Activated B cell treated with CpG ODN at 0.5 μM for 24 hours (primary cell): ENCODE measurements around the gene RASGRF2. TPM values are rescaled to one million over a fixed set of nuclear protein-coding genes. Genes with fewer than 3 reads are reported as not detected.
"Not testable (repeated sequence)": the region's sequence is repeated elsewhere in the genome, so short reads cannot be mapped to it uniquely, and the experiment has no call there.

Experiments
- ATAC-seq: fragments of 200-7000 bp; cut with Tn5 transposase; one replicate; pipeline ENCODE4 v1.10.0; 2021; ENCODE audit warnings: low read depth, mild to moderate bottlenecking, moderate library complexity
- CTCF ChIA-PET: fragments of 350-600 bp; sonication (Branson Sonifier 250); formaldehyde crosslinking; loops from one replicate; lab custom pipeline; 2021; ENCODE audit warnings: antibody characterized with exemption; lab: Charles Lee
- POLR2A ChIA-PET: fragments of 350-600 bp; sonication (Branson Sonifier 250); formaldehyde crosslinking; loops from one replicate; lab custom pipeline; 2021; ENCODE audit warnings: antibody characterized with exemption; lab: Charles Lee
- DNase-seq: peaks from one replicate; pipeline ENCODE4 v3.0.0; 2022
- H3K27ac Mint-ChIP-seq: one replicate; pipeline ENCODE4 v1.8.0; 2020; ENCODE audit warnings: mixed read lengths
- H3K27me3 Mint-ChIP-seq: one replicate; pipeline ENCODE4 v1.8.0; 2021; ENCODE audit warnings: mixed read lengths
- H3K36me3 Mint-ChIP-seq: one replicate; pipeline ENCODE4 v1.8.0; 2021; ENCODE audit warnings: low read depth, mixed read lengths
- H3K4me1 Mint-ChIP-seq: one replicate; pipeline ENCODE4 v1.8.0; 2021; ENCODE audit warnings: mixed read lengths
- H3K4me3 Mint-ChIP-seq: one replicate; pipeline ENCODE4 v1.8.0; 2020; ENCODE audit warnings: mild to moderate bottlenecking, mixed read lengths
- H3K9me3 Mint-ChIP-seq: one replicate; pipeline ENCODE4 v1.8.0; 2020; ENCODE audit warnings: mixed read lengths
- CTCF ChIP-seq: fragments of 200-600 bp; IDR thresholded peaks from one replicate; pipeline ENCODE4 v1.8.0; 2022; ENCODE audit warnings: antibody characterized with exemption, mild to moderate bottlenecking
- intact Hi-C: fragments of 100-400 bp; cut with micrococcal nuclease; formaldehyde crosslinking; loops from one replicate; pipeline ENCODE4 v1.15.1; 2024
- total RNA-seq: library from RNA; stranded (reverse); gene quantifications from 2 replicates; pipeline ENCODE4 v1.2.3, GENCODE V29; 2022

The RASGRF2 gene
- total RNA-seq, 1 donor from 2014 or later, result 0.64 TPM

DNA sequence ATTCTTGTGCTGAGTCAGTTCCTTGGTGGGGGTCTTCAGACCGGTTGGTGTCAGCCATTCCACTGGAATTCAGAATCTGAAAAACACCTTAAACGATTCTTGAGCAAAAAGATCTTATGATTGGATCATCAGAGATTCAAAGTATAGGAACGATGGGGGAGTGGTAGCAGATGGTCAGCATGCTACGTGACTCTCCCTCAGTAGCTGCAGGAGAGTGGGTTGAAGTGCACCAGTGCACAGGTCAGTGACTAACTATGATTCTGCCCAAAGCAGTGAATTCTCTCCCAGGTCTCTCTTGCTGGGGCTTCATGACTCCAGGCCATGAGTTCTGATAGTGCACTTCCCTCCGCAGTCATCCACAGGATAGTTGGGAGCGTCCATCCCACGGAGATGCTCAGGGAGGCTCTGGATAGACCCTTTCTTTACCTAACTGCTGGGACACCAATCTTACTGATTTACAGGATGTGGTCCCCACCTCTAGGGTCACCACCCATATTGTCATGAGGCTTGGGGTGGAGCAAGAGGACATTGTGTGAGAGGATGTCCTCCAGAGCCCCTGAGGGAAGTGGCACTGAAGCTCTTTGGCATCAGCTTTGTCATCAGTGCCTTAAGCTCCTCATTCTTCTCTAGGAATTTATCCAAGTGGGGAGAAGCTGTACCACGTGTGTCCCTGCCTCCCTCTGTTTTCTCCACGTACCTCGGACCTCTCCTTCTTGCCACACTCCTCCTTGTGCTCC, 62.0 kb downstream of the RASGRF2 start:
- Mint-ChIP-seq H3K4me3 (no peak overlapping the region), H3K9me3 (no peaks in the 10 kb centered on the region), H3K27ac (no peak overlapping the region), H3K4me1 (no peaks in the 10 kb centered on the region), H3K36me3 (no peaks in the 10 kb centered on the region), H3K27me3 (peaks cover 12% of the 10 kb centered on the region)
- ChIA-PET POLR2A (no interaction called here), CTCF (no interaction called here)
- no peak for DNase-seq
- TF ChIP-seq CTCF, result no peak
- intact Hi-C loops, result no loop called here
- no peak for ATAC-seq

GRCh38 chr5:81022688-81023084, 62.5 kb downstream of the RASGRF2 start:
- ATAC-seq (no peak), DNase-seq (no peak)
- Mint-ChIP-seq H3K4me3 (no peak overlapping the region), H3K27me3 (peaks cover 17% of the 10 kb centered on the region), H3K27ac (no peak overlapping the region), H3K36me3 (no peaks in the 10 kb centered on the region), H3K9me3 (no peaks in the 10 kb centered on the region), H3K4me1 (no peaks in the 10 kb centered on the region)
- CTCF ChIA-PET, result no interaction called here
- intact Hi-C loops, result no loop called here
- POLR2A ChIA-PET, result no interaction called here
- TF ChIP-seq CTCF, result no peak

DNA sequence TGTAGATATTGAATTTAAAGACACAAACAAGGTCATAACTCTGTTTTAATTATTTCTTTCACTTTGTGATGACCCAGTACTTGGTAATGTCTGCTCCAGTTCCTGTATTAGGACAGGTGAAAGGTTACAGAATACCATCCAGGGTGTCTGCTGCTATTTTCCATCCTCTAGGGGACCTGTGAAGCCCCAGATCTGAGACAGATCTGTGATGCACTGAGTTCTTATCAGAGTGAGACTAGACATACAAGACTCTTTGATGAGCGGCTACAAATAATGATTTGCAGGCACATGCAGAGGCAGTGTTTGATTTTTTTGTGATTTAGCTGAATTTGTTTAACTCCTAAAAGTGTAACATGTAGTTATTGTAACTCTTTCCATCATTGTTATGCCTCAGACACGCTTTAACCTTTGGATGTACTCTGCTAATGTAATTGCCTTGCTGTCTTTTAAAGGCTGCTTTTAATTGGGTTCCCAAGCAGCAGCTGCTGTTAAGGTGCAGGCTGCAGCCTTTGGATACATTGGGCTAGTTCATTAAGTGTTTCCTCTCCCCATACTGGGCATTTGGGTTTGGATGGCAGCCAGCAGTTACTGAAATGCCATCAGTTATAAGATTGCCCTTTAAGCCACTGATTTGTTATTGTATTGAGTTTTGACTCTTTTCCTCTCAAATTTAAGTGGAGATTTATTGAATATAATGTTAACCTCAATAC, 63.3 kb downstream of the RASGRF2 start:
- intact Hi-C loops, result no loop called here
- no peak for TF ChIP-seq CTCF
- Mint-ChIP-seq H3K27me3 (peaks cover 20% of the 10 kb centered on the region), H3K36me3 (no peaks in the 10 kb centered on the region), H3K4me1 (no peaks in the 10 kb centered on the region), H3K4me3 (no peak overlapping the region), H3K9me3 (no peaks in the 10 kb centered on the region), H3K27ac (no peak overlapping the region)
- DNase-seq (no peak), ATAC-seq (no peak)
- CTCF ChIA-PET, result no interaction called here
- POLR2A ChIA-PET, result no interaction called here

- Mint-ChIP-seq H3K27ac (no peak overlapping the region), H3K4me1 (no peaks in the 10 kb centered on the region), H3K27me3 (peaks cover 17% of the 10 kb centered on the region), H3K36me3 (no peaks in the 10 kb centered on the region), H3K9me3 (peaks cover 5% of the 10 kb centered on the region), H3K4me3 (no peak overlapping the region)
- ChIA-PET POLR2A (no interaction called here), CTCF (no interaction called here)
- intact Hi-C loops, result no loop called here
- no peak for TF ChIP-seq CTCF
- DNase-seq, result no peak
- ATAC-seq, result no peak
These were observed 67.4 kb downstream of the RASGRF2 start for GRCh38 chr5:81027481-81028058.

GRCh38 chr5:81028888-81029287, 68.7 kb downstream of the RASGRF2 start:
- H3K27ac Mint-ChIP-seq, H3K9me3 Mint-ChIP-seq, intact Hi-C loops, ATAC-seq, POLR2A ChIA-PET, H3K4me3 Mint-ChIP-seq, CTCF ChIA-PET, H3K4me1 Mint-ChIP-seq, H3K36me3 Mint-ChIP-seq, DNase-seq: not testable (repeated sequence)
- peaks cover 17% of the 10 kb centered on the region for H3K27me3 Mint-ChIP-seq

GRCh38 chr5:81029736-81030135, 69.6 kb downstream of the RASGRF2 start:
- DNase-seq, H3K9me3 Mint-ChIP-seq, H3K4me3 Mint-ChIP-seq, POLR2A ChIA-PET, ATAC-seq, intact Hi-C loops, CTCF ChIA-PET, H3K36me3 Mint-ChIP-seq, H3K4me1 Mint-ChIP-seq, H3K27ac Mint-ChIP-seq: not testable (repeated sequence)
- H3K27me3 Mint-ChIP-seq, result peaks cover 17% of the 10 kb centered on the region

- CTCF ChIA-PET, H3K4me3 Mint-ChIP-seq, H3K4me1 Mint-ChIP-seq, H3K36me3 Mint-ChIP-seq, DNase-seq, H3K27ac Mint-ChIP-seq, intact Hi-C loops, ATAC-seq, POLR2A ChIA-PET: not testable (repeated sequence)
- Mint-ChIP-seq H3K27me3 (peaks cover 15% of the 10 kb centered on the region), H3K9me3 (peaks cover 10% of the 10 kb centered on the region)
These were observed 70.3 kb downstream of the RASGRF2 start for GRCh38 chr5:81030236-81031034.
